Colonic mucosa (tissue), 4 donors: ENCODE measurements around the gene SNX30. TPM values are rescaled to one million over a fixed set of nuclear protein-coding genes. Genes with fewer than 3 reads are reported as not detected.

Experiments
- DNase-seq: peaks from one replicate; pipeline ENCODE4 v3.0.0-alpha.2; 2020
- H3K27ac ChIP-seq: fragments of 200-600 bp; one replicate; pipeline ENCODE4 v1.8.0; 2021
- H3K27me3 ChIP-seq: fragments of 200-600 bp; one replicate; pipeline ENCODE4 v1.8.0; 2021
- H3K36me3 ChIP-seq: fragments of 200-600 bp; one replicate; pipeline ENCODE4 v1.8.0; 2021
- H3K4me1 ChIP-seq: fragments of 200-600 bp; one replicate; pipeline ENCODE4 v1.8.0; 2021; ENCODE audit warnings: mild to moderate bottlenecking
- H3K4me3 ChIP-seq: fragments of 200-600 bp; one replicate; pipeline ENCODE4 v1.8.0; 2021
- H3K9ac ChIP-seq, 2 donors: one replicate each; pipeline ENCODE4 v1.7.0; 2013; ENCODE audit warnings: control low read depth in 2 of 2, low read depth in 2 of 2, low read length in 2 of 2
- H3K9me3 ChIP-seq: fragments of 200-600 bp; one replicate; pipeline ENCODE4 v1.8.0; 2021
- intact Hi-C: fragments of 100-400 bp; cut with DNase I; formaldehyde crosslinking; loops from one replicate; pipeline ENCODE4 v1.14.1; 2022
- total RNA-seq, 2 donors: library from RNA; stranded (reverse); fragmentation: NEBNext Ultra II Directional in 1 of 2; extraction: Animal tissue kit (Norgen Biotek cat#: 25700) in 1 of 2; gene quantifications; one replicate each; pipeline ENCODE4 v1.2.1, GENCODE V29; 2021
- TF ChIP-seq, protein P1 (sequence below): fragments of 200-600 bp; IDR thresholded peaks from one replicate; pipeline ENCODE4 v1.8.0; 2022; ENCODE audit warnings: antibody characterized with exemption, mild to moderate bottlenecking
- donor health status: healthy.
- donor health status: DM: no; HTN: no; CAD: no.
- donor health status: DM: no; HTN: no; CAD: no.

The SNX30 gene
- total RNA-seq, 2 donors from 2014 or later, result 17.1 to 30.3 TPM

DNA sequence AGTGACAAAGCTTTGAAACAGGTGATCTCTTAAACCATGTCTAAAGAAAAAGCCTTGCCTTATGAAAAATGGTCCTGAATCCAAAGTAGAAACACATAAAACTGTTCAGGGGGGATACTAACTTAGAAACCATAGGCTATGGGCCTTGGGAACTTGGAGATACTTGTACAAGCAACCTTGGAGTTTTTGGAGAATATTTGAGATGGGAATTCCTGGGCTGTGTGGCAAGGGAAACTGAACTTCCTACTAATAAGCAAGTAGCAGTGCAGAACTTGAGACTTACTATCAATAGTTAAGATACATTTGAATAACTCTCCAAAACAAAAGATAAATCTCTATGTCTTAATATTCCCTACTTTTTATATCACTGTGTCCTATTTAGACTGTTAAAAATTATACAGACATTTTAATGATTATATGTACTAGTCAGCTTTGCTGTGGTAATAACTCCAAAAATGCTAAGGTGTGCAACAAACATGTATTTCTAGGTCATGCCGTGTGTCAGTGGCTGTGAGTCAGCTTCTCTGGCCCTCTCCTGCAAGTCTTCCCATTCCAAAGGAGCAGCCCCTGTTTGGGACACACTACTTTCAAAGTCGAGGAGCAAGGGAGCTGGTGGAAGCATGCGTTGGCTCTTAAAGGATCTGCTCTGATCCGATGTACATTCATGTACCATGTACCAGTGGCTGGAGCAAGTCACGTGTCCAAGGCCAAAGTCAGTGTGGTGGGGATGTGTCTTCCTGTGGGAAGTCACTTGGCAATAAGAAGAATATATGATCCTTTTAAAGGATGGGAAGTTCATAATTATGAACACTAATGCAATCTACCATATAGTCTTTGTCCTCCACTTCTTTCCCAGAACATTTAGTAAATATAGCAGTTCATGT lies 39.6 kb downstream of the SNX30 start:
- Histone ChIP-seq H3K4me1 (no peaks in the 10 kb centered on the region), H3K36me3 (no peaks in the 10 kb centered on the region), H3K4me3 (no peak overlapping the region), H3K27ac (no peak overlapping the region), H3K9ac (no peak overlapping the region), H3K27me3 (no peaks in the 10 kb centered on the region), H3K9me3 (no peaks in the 10 kb centered on the region)
- DNase-seq, result no peak
- intact Hi-C loops, result loop anchor here (10.0 kb wide), 1 partner anchor 75 kb away; the partner anchor contains the start of gene INIP
- TF ChIP-seq, protein P1, sequence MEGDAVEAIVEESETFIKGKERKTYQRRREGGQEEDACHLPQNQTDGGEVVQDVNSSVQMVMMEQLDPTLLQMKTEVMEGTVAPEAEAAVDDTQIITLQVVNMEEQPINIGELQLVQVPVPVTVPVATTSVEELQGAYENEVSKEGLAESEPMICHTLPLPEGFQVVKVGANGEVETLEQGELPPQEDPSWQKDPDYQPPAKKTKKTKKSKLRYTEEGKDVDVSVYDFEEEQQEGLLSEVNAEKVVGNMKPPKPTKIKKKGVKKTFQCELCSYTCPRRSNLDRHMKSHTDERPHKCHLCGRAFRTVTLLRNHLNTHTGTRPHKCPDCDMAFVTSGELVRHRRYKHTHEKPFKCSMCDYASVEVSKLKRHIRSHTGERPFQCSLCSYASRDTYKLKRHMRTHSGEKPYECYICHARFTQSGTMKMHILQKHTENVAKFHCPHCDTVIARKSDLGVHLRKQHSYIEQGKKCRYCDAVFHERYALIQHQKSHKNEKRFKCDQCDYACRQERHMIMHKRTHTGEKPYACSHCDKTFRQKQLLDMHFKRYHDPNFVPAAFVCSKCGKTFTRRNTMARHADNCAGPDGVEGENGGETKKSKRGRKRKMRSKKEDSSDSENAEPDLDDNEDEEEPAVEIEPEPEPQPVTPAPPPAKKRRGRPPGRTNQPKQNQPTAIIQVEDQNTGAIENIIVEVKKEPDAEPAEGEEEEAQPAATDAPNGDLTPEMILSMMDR, result no peak

DNA sequence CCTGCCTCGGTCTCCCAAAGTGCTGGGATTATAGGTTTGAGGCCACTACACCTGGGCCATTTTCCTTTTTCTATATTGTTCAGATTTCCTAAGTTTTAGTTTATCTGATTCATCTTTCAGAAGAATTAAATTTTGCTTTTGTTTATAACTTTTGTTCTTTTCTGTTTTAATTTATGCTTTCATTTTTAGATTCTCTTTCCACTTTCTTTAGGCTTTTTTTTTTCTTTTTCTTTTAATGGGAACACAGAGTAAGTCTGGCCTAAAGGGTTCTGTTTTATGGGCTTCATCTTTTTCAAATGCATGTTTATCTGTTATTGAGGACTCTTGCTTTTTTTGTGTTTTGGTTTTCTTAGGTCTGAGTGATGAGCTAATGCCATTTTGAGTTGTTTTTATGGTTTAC lies 42.1 kb downstream of the SNX30 start:
- H3K4me1 ChIP-seq, result no peaks in the 10 kb centered on the region
- intact Hi-C loops, result loop anchor here (10.0 kb wide), 1 partner anchor 78 kb away; the partner anchor contains the start of gene INIP
- no peak for DNase-seq
- H3K27me3 ChIP-seq, result no peaks in the 10 kb centered on the region
- no peaks in the 10 kb centered on the region for H3K36me3 ChIP-seq
- no peak overlapping the region for H3K27ac ChIP-seq
- no peak overlapping the region for H3K4me3 ChIP-seq
- TF ChIP-seq, protein P1, result no peak
- H3K9ac ChIP-seq, result no peak overlapping the region
- no peaks in the 10 kb centered on the region for H3K9me3 ChIP-seq

DNA sequence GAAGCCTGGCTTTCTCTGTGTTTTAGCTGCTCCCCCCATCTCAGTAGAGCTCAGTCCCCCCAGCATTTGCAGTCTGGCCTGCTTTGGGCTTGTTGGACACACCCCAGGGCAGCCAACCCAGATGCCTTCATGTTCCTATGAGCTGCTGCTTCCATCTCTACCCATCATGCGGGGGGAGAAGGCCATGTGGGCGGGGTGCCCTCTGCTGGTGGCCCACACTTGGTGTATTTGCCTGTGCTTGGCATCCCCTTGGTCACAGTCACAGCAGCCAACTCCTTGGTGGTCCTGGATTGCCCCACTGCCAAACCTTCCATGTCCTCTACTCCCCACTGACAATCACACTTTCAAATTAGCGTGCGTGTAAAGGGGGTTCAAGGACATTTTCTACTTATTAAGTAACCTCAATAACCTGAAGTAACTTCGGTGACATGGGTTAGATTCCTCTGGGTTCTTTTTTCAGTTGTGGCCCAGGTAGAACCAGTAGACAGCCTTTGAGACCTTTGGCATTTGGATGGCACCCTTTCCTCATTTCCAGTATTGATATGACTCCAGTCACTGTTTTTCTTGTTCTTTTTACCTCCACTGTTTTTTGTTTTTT lies 42.8 kb downstream of the SNX30 start:
- DNase-seq, result peak; percentile 81
- TF ChIP-seq, protein P1, result peak; percentile 61
- Histone ChIP-seq H3K36me3 (no peaks in the 10 kb centered on the region), H3K4me1 (no peaks in the 10 kb centered on the region), H3K4me3 (no peak overlapping the region), H3K27me3 (no peaks in the 10 kb centered on the region), H3K27ac (no peak overlapping the region), H3K9me3 (no peaks in the 10 kb centered on the region), H3K9ac (no peak overlapping the region)
- intact Hi-C loops, result loop anchor here (10.0 kb wide), 1 partner anchor 79 kb away; the partner anchor contains the start of gene INIP

DNA sequence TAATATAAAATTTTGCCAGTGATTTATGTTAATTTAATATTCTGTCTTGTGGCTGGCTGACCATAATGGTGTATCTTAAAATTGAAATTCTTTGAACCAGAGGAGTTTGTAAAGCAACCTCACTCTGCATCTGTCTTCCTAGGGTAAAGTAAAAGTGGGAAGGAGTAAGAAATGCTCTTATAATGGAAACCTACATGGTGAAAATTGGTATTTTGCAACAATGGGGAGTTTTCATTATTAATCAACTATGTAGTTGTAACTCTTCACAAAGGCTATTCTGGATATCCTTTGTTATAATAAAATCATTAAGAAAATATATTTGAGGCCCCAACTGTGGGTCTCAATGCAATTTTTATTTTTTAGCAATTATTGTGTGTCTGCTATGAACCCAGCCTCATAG lies 44.2 kb downstream of the SNX30 start:
- Histone ChIP-seq H3K27me3 (no peaks in the 10 kb centered on the region), H3K36me3 (no peaks in the 10 kb centered on the region), H3K4me3 (no peak overlapping the region), H3K9me3 (no peaks in the 10 kb centered on the region), H3K9ac (no peak overlapping the region), H3K27ac (no peak overlapping the region), H3K4me1 (no peaks in the 10 kb centered on the region)
- intact Hi-C loops, result loop anchor here (10.0 kb wide), 1 partner anchor 80 kb away; the partner anchor contains the start of gene INIP
- TF ChIP-seq, protein P1, result no peak
- no peak for DNase-seq

GRCh38 chr9:112795921-112796320 lies 45.4 kb downstream of the SNX30 start:
- no peak overlapping the region for H3K27ac ChIP-seq
- intact Hi-C loops, result loop anchor here (10.0 kb wide), 1 partner anchor 81 kb away; the partner anchor contains the start of gene INIP
- H3K9me3 ChIP-seq, result no peaks in the 10 kb centered on the region
- no peak for DNase-seq
- TF ChIP-seq, protein P1, result no peak
- no peaks in the 10 kb centered on the region for H3K36me3 ChIP-seq
- no peak overlapping the region for H3K4me3 ChIP-seq
- H3K27me3 ChIP-seq, result no peaks in the 10 kb centered on the region
- no peak overlapping the region for H3K9ac ChIP-seq
- H3K4me1 ChIP-seq, result no peaks in the 10 kb centered on the region
